ENCODE data around the gene RBM28. TPM values are rescaled to one million over a fixed set of nuclear protein-coding genes. Genes with fewer than 3 reads are reported as not detected.

The RBM28 gene
- total RNA-seq, 1 experiment from 2014 or later: 100 TPM

GRCh38 chr7:128357217-128357613, 13.5 kb upstream of the RBM28 start:
- peaks cover 23% of the 10 kb centered on the region for H3K36me3 ChIP-seq (ENCODE audit: insufficient read depth, low read length, poor library complexity, severe bottlenecking)
- no TSS peak for BruUV-seq (replicated peaks)
- TF ChIP-seq EZH2 (IDR thresholded peaks at IDR 0.05; ENCODE audit: borderline replicate concordance, low read depth, low read length, poor library complexity, severe bottlenecking) (no peak), CTCF (conservative IDR thresholded peaks at IDR 0.05; ENCODE audit: low read depth, low read length) (no peak)
- H3K9me3 ChIP-seq (ENCODE audit: low read depth, low read length, poor library complexity, severe bottlenecking): no peaks in the 10 kb centered on the region
- POLR2A ChIA-PET (ENCODE audit: low non-redundant PET): interaction anchor here (0.5 kb wide), 1 partner anchor 10 kb away, joined by 5 read pairs; no protein-coding TSS in a partner anchor
- H3K4me3 ChIP-seq (ENCODE audit: low read depth, low read length, poor library complexity, severe bottlenecking): no peak overlapping the region
- no peaks in the 10 kb centered on the region for H3K27me3 ChIP-seq (replicated peaks; ENCODE audit: insufficient read depth, low read depth, low read length, poor library complexity)
- CTCF ChIA-PET: interaction anchor here (0.6 to 1.3 kb wide), 3 partner anchors 10 to 503 kb away, joined by 3 to 4 read pairs (median 3); no protein-coding TSS in a partner anchor
- H3K4me1 ChIP-seq (ENCODE audit: insufficient read depth, low read length, poor library complexity, severe bottlenecking): peaks cover 6% of the 10 kb centered on the region
- intact Hi-C loops (cut with micrococcal nuclease; ENCODE audit: unreplicated experiment): no loop called here
- H3K27ac ChIP-seq (ENCODE audit: low read depth, low read length, poor library complexity, severe bottlenecking): no peak overlapping the region
- no peak for DNase-seq (ENCODE audit: low spot score)

DNA sequence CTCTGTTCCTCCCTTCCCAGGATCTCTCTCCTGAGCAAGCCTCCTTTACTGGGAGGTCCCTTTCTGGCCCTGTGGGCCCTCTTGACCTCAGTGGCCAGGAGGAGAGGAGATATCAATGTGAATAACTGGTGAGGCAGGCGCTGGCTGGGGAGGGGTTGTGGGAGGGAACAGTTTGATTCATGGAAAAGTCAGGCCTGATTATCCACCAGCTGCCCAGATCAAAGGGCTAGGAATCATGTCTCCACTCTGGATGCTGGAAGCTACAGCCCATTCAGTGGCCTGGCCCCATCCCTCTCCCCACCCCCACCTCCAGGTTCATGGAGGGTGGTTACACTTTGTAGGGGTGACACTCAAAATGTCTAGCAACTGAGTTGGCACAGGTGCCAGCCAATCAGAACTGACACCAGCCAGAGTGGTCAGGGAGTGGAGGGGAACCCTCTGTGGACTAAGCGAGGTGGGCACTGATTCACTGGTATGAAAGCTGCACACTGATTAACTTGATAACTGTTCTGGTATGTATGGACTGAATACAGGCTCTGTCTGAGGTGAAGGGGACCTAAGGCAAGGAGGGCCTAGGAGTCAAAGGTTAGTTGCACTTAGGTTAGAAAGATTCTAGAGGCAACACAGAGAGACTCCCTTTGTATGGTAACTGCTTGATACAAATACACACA, 13.0 kb upstream of the RBM28 start:
- no peak overlapping the region for H3K4me3 ChIP-seq (ENCODE audit: low read depth, low read length, poor library complexity, severe bottlenecking)
- no peak for DNase-seq (ENCODE audit: low spot score)
- ChIA-PET POLR2A (ENCODE audit: low non-redundant PET) (no interaction called here), CTCF (interaction anchor here (0.6 to 1.3 kb wide), 3 partner anchors 9 to 503 kb away, joined by 3 to 4 read pairs (median 3); no protein-coding TSS in a partner anchor)
- H3K36me3 ChIP-seq (ENCODE audit: insufficient read depth, low read length, poor library complexity, severe bottlenecking): peaks cover 23% of the 10 kb centered on the region
- no peaks in the 10 kb centered on the region for H3K9me3 ChIP-seq (ENCODE audit: low read depth, low read length, poor library complexity, severe bottlenecking)
- no peak overlapping the region for H3K27ac ChIP-seq (ENCODE audit: low read depth, low read length, poor library complexity, severe bottlenecking)
- no peaks in the 10 kb centered on the region for H3K27me3 ChIP-seq (replicated peaks; ENCODE audit: insufficient read depth, low read depth, low read length, poor library complexity)
- peaks cover 5% of the 10 kb centered on the region for H3K4me1 ChIP-seq (ENCODE audit: insufficient read depth, low read length, poor library complexity, severe bottlenecking)
- TF ChIP-seq EZH2 (IDR thresholded peaks at IDR 0.05; ENCODE audit: borderline replicate concordance, low read depth, low read length, poor library complexity, severe bottlenecking) (no peak), CTCF (conservative IDR thresholded peaks at IDR 0.05; ENCODE audit: low read depth, low read length) (no peak)
- BruUV-seq (replicated peaks): no TSS peak
- intact Hi-C loops (cut with micrococcal nuclease; ENCODE audit: unreplicated experiment): no loop called here

DNA sequence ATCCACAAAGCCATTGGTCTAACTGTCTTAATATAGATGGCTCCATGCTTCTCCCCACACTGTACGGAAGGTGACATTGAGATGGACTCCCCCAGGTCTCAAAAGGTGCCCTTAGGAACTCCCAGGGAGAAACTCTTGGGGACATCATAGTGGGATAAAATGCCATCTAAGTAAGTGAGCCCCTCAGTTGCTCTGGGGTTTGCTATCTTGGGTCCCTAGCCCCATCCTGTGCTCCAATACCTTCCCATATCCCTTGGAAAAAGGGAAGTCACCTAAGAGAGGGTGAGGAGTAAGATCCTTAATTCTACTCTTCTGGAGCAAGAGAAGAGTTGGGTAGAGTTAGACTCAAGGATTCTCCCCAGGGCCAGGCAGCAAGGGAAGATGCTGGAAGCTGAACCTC, 9.9 kb upstream of the RBM28 start:
- Histone ChIP-seq H3K27ac (ENCODE audit: low read depth, low read length, poor library complexity, severe bottlenecking) (no peak overlapping the region), H3K9me3 (ENCODE audit: low read depth, low read length, poor library complexity, severe bottlenecking) (no peaks in the 10 kb centered on the region), H3K36me3 (ENCODE audit: insufficient read depth, low read length, poor library complexity, severe bottlenecking) (peaks cover 16% of the 10 kb centered on the region), H3K4me1 (ENCODE audit: insufficient read depth, low read length, poor library complexity, severe bottlenecking) (peaks cover 9% of the 10 kb centered on the region), H3K4me3 (ENCODE audit: low read depth, low read length, poor library complexity, severe bottlenecking) (no peak overlapping the region), H3K27me3 (replicated peaks; ENCODE audit: insufficient read depth, low read depth, low read length, poor library complexity) (no peaks in the 10 kb centered on the region)
- DNase-seq (ENCODE audit: low spot score): no peak
- ChIA-PET POLR2A (ENCODE audit: low non-redundant PET) (no interaction called here), CTCF (interaction anchor here (0.5 kb wide), 1 partner anchor 19 kb away, joined by 3 read pairs; no protein-coding TSS in a partner anchor)
- BruUV-seq (replicated peaks): no TSS peak
- intact Hi-C loops (cut with micrococcal nuclease; ENCODE audit: unreplicated experiment): no loop called here
- TF ChIP-seq EZH2 (IDR thresholded peaks at IDR 0.05; ENCODE audit: borderline replicate concordance, low read depth, low read length, poor library complexity, severe bottlenecking) (no peak), CTCF (conservative IDR thresholded peaks at IDR 0.05; ENCODE audit: low read depth, low read length) (no peak)

All from A673 (cell line).